ENCODE data around the gene DCP1A. TPM values are rescaled to one million over a fixed set of nuclear protein-coding genes. Genes with fewer than 3 reads are reported as not detected.

Gene DCP1A
- total RNA-seq, 1 donor from 2014 or later: 32.9 TPM

GRCh38 chr3:53238886-53239285 is 108.5 kb downstream of the DCP1A start:
- Histone ChIP-seq H3K36me3 (peaks cover 0 to 51% of the 10 kb centered on the region in 2 donors), H3K4me3 (no peak overlapping the region), H3K27me3 (no peaks in the 10 kb centered on the region), H3K9me3 (no peaks in the 10 kb centered on the region), H3K4me1 (peaks cover 57% of the 10 kb centered on the region), H3K27ac (peak overlapping the region; percentile 16)
- intact Hi-C loops (cut with DNase I): no loop called here
- TF ChIP-seq POLR2A (IDR thresholded peaks at IDR 0.05): no peak
- no peak for TF ChIP-seq CTCF (IDR thresholded peaks at IDR 0.05)
- no peak for TF ChIP-seq POLR2AphosphoS5 (IDR thresholded peaks at IDR 0.05; ENCODE audit: insufficient read depth in 1 of 2, low read depth in 1 of 2)
- DNase-seq (ENCODE audit: extremely low spot score in 2 of 2): no peak

- Histone ChIP-seq H3K9me3 (no peaks in the 10 kb centered on the region), H3K27ac (peak overlapping the region; percentile 16), H3K4me3 (no peak overlapping the region), H3K27me3 (no peaks in the 10 kb centered on the region), H3K4me1 (peaks cover 50% of the 10 kb centered on the region), H3K36me3 (peaks cover 0 to 58% of the 10 kb centered on the region in 2 donors)
- intact Hi-C loops (cut with DNase I): no loop called here
- peak in 1 of 2 donors; percentile 50 for TF ChIP-seq POLR2AphosphoS5 (IDR thresholded peaks at IDR 0.05; ENCODE audit: insufficient read depth in 1 of 2, low read depth in 1 of 2)
- TF ChIP-seq CTCF (IDR thresholded peaks at IDR 0.05): no peak
- DNase-seq (ENCODE audit: extremely low spot score in 2 of 2): no peak
Observed at GRCh38 chr3:53238051-53238850, 109.1 kb downstream of the DCP1A start.

- intact Hi-C loops (cut with DNase I): no loop called here
- no peak overlapping the region for H3K4me3 ChIP-seq
- H3K36me3 ChIP-seq: peaks cover 0 to 67% of the 10 kb centered on the region in 2 donors
- H3K4me1 ChIP-seq: peaks cover 35% of the 10 kb centered on the region
- no peaks in the 10 kb centered on the region for H3K27me3 ChIP-seq
- no peak for DNase-seq (ENCODE audit: extremely low spot score in 2 of 2)
- peak overlapping the region; percentile 65 for H3K27ac ChIP-seq
- no peaks in the 10 kb centered on the region for H3K9me3 ChIP-seq
- TF ChIP-seq POLR2AphosphoS5 (IDR thresholded peaks at IDR 0.05; ENCODE audit: insufficient read depth in 1 of 2, low read depth in 1 of 2) (peak in 1 of 2 donors; percentile 30), POLR2A (IDR thresholded peaks at IDR 0.05) (no peak)
Observed at GRCh38 chr3:53236112-53236841, 111.1 kb downstream of the DCP1A start.

- H3K27me3 ChIP-seq: no peaks in the 10 kb centered on the region
- H3K27ac ChIP-seq: peak overlapping the region; percentile 65
- H3K36me3 ChIP-seq: peaks cover 0 to 67% of the 10 kb centered on the region in 2 donors
- peaks cover 35% of the 10 kb centered on the region for H3K4me1 ChIP-seq
- no peaks in the 10 kb centered on the region for H3K9me3 ChIP-seq
- TF ChIP-seq POLR2A (IDR thresholded peaks at IDR 0.05): no peak
- no peak for TF ChIP-seq POLR2AphosphoS5 (IDR thresholded peaks at IDR 0.05; ENCODE audit: insufficient read depth in 1 of 2, low read depth in 1 of 2)
- no peak for TF ChIP-seq CTCF (IDR thresholded peaks at IDR 0.05)
- intact Hi-C loops (cut with DNase I): no loop called here
- no peak overlapping the region for H3K4me3 ChIP-seq
- DNase-seq (ENCODE audit: extremely low spot score in 2 of 2): no peak
Observed at GRCh38 chr3:53235545-53235944, 111.8 kb downstream of the DCP1A start.

GRCh38 chr3:53234841-53235232 is 112.5 kb downstream of the DCP1A start:
- Histone ChIP-seq H3K36me3 (peaks cover 0 to 67% of the 10 kb centered on the region in 2 donors), H3K27ac (no peak overlapping the region), H3K9me3 (no peaks in the 10 kb centered on the region), H3K27me3 (no peaks in the 10 kb centered on the region), H3K4me3 (no peak overlapping the region), H3K4me1 (peaks cover 35% of the 10 kb centered on the region)
- TF ChIP-seq POLR2AphosphoS5 (IDR thresholded peaks at IDR 0.05; ENCODE audit: insufficient read depth in 1 of 2, low read depth in 1 of 2): no peak
- no peak for TF ChIP-seq CTCF (IDR thresholded peaks at IDR 0.05)
- TF ChIP-seq POLR2A (IDR thresholded peaks at IDR 0.05): no peak
- intact Hi-C loops (cut with DNase I): no loop called here
- no peak for DNase-seq (ENCODE audit: extremely low spot score in 2 of 2)
